Type B pancreatic cell (in vitro differentiated cells): ENCODE data around the gene CYREN. TPM values are rescaled to one million over a fixed set of nuclear protein-coding genes. Genes with fewer than 3 reads are reported as not detected.
A peak's percentile ranks its signal among the peaks of the same experiment; 100 is the strongest.

Experiments used
- DNase-seq: peaks from one replicate; pipeline ENCODE4 v3.0.0; 2021; ENCODE audit warnings: mixed read lengths; ENCODE audit not compliant: unreplicated experiment; ENCODE audit errors: extremely low spot score
- H3K27ac Mint-ChIP-seq: 2 replicates; pipeline ENCODE4 v1.8.0; 2021; ENCODE audit warnings: mild to moderate bottlenecking, mixed read lengths
- H3K27me3 Mint-ChIP-seq: 2 replicates; pipeline ENCODE4 v1.8.0; 2021; ENCODE audit warnings: mixed read lengths
- H3K36me3 Mint-ChIP-seq: 2 replicates; pipeline ENCODE4 v1.8.0; 2021; ENCODE audit warnings: mixed read lengths
- H3K4me1 Mint-ChIP-seq: one replicate; pipeline ENCODE4 v1.8.0; 2021; ENCODE audit warnings: mixed read lengths; ENCODE audit not compliant: unreplicated experiment
- H3K4me3 Mint-ChIP-seq: 2 replicates; pipeline ENCODE4 v1.8.0; 2021; ENCODE audit warnings: mild to moderate bottlenecking, mixed read lengths
- H3K9me3 Mint-ChIP-seq: 2 replicates; pipeline ENCODE4 v1.8.0; 2021; ENCODE audit warnings: mixed read lengths
- CTCF ChIP-seq: fragments of 200-600 bp; sonication (generic); conservative IDR thresholded peaks from 2 replicates; pipeline ENCODE4 v1.5.0; 2021; ENCODE audit warnings: antibody characterized with exemption, mild to moderate bottlenecking
- total RNA-seq: library from RNA; stranded (reverse); gene quantifications from 2 replicates; pipeline ENCODE4 v1.2.1, GENCODE V29; 2021; ENCODE audit warnings: low replicate concordance

The CYREN gene
- total RNA-seq, 1 donor from 2014 or later: 51.0 TPM

DNA sequence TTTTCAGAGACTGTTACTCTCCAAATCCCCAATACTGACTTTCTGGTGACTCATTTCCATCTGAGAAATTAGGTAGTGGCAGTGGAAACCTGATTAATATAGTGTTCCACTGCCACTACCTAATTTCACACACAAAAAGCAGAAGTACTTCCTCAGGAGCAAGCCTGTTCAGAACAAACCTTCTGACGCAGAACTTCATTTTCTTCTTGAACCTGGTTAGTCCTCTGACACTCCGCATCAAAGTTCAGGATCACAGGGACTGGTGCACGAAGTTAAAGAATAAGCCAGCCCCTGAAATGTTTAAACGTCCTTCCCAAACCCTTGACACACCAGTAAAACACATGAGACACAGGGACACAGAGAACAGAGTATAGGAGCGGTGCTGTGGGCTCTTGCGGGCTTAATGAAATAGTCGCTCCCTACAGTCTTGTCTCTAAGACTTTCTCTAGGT is 36.5 kb upstream of the CYREN start:
- DNase-seq: no peak
- TF ChIP-seq CTCF: no peak
- peak overlapping the region; percentile 54 for H3K27ac Mint-ChIP-seq
- peak overlapping the region; percentile 37 for H3K4me3 Mint-ChIP-seq
- H3K9me3 Mint-ChIP-seq: no peaks in the 10 kb centered on the region
- H3K27me3 Mint-ChIP-seq: no peaks in the 10 kb centered on the region
- peaks cover 24% of the 10 kb centered on the region for H3K4me1 Mint-ChIP-seq
- peaks cover 7% of the 10 kb centered on the region for H3K36me3 Mint-ChIP-seq

DNA sequence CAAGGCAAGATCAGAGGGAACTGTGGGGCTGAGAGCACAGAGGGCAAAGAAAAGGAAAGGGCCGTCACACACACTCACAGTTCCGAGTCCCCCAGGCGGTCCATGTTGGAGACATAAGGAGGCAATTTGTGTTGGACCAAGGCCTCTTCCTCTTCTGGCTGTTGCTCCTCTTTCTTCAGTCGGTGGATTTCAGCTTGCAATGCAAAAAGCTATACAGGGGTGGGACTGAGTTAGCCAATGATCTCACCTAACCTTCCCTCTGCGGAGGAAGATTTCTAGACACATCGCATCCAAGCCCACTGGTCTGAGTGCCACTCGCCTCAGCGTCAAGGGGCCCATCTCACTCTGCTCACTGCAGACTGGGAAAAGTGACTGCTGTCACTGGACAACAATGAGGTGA is 35.3 kb upstream of the CYREN start:
- no peaks in the 10 kb centered on the region for H3K9me3 Mint-ChIP-seq
- no peak overlapping the region for H3K27ac Mint-ChIP-seq
- no peaks in the 10 kb centered on the region for H3K27me3 Mint-ChIP-seq
- DNase-seq: no peak
- TF ChIP-seq CTCF: no peak
- peaks cover 29% of the 10 kb centered on the region for H3K4me1 Mint-ChIP-seq
- H3K36me3 Mint-ChIP-seq: peaks cover 14% of the 10 kb centered on the region
- no peak overlapping the region for H3K4me3 Mint-ChIP-seq

DNA sequence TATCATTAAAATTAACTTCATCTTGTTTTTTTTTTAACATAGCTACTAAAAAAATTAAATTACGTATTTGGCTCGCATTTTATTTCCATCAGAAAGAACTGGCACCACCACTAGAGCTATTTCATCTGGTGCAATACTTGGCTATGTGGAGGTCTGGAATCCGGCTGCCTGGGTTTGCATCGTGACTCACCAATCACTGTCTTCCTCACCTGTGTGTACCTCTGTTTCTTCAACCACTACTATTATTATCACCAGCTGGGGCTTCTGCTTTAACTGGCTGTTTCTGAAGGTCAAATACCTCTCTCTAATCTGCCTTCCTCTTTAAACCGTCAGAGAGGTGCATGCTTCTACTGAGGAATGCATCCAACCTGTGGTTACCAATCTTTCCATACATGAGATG is 34.4 kb upstream of the CYREN start:
- Mint-ChIP-seq H3K36me3 (peaks cover 16% of the 10 kb centered on the region), H3K4me1 (peaks cover 36% of the 10 kb centered on the region), H3K9me3 (no peaks in the 10 kb centered on the region), H3K4me3 (no peak overlapping the region), H3K27ac (no peak overlapping the region), H3K27me3 (no peaks in the 10 kb centered on the region)
- no peak for DNase-seq
- TF ChIP-seq CTCF: no peak

DNA sequence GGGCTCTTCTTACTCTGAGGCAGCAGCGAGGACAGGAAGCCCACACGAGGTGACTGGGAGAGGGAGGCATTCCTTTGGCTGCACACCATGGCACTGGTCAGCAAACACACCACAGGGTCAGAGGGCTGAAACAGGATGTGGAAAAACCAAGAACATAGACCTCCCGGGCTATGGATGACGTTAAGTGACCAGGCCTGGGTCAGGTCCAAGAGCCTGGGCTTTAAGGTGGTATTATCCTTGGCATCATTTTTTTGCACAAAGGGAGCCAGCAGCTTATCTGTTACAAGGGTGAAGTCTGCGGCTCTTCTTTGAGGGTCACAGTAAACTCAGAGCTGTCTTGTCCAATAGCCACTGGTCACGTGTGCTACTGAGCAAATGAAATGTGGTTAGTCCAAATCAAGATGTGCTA is 33.8 kb upstream of the CYREN start:
- DNase-seq: no peak
- no peak overlapping the region for H3K4me3 Mint-ChIP-seq
- H3K27me3 Mint-ChIP-seq: no peaks in the 10 kb centered on the region
- H3K9me3 Mint-ChIP-seq: no peaks in the 10 kb centered on the region
- H3K4me1 Mint-ChIP-seq: peaks cover 36% of the 10 kb centered on the region
- no peak overlapping the region for H3K27ac Mint-ChIP-seq
- H3K36me3 Mint-ChIP-seq: peaks cover 18% of the 10 kb centered on the region
- no peak for TF ChIP-seq CTCF

GRCh38 chr7:135201350-135201749 is 30.8 kb upstream of the CYREN start:
- H3K27me3 Mint-ChIP-seq: no peaks in the 10 kb centered on the region
- TF ChIP-seq CTCF: no peak
- no peak overlapping the region for H3K4me3 Mint-ChIP-seq
- no peak for DNase-seq
- peaks cover 21% of the 10 kb centered on the region for H3K4me1 Mint-ChIP-seq
- no peak overlapping the region for H3K27ac Mint-ChIP-seq
- H3K9me3 Mint-ChIP-seq: no peaks in the 10 kb centered on the region
- H3K36me3 Mint-ChIP-seq: peaks cover 23% of the 10 kb centered on the region

- no peak for TF ChIP-seq CTCF
- no peak for DNase-seq
- Mint-ChIP-seq H3K27me3 (no peaks in the 10 kb centered on the region), H3K27ac (no peak overlapping the region), H3K9me3 (no peaks in the 10 kb centered on the region), H3K4me1 (peaks cover 21% of the 10 kb centered on the region), H3K4me3 (no peak overlapping the region), H3K36me3 (peaks cover 21% of the 10 kb centered on the region)
Measured at GRCh38 chr7:135200821-135201331, 30.4 kb upstream of the CYREN start.
